ENCODE results near the gene LGMN.
"Not testable (repeated sequence)": the region's sequence is repeated elsewhere in the genome, so short reads cannot be mapped to it uniquely, and the experiment has no call there.

LGMN gene

GRCh38 chr14:92729634-92730358 is 18.6 kb downstream of the LGMN start:
- Histone ChIP-seq H3K27me3 (ENCODE audit: insufficient read depth, low read length) (no peaks in the 10 kb centered on the region), H3K4me3 (ENCODE audit: low read length) (no peak overlapping the region), H3K36me3 (ENCODE audit: insufficient read depth, low read length) (peaks cover 19% of the 10 kb centered on the region), H3K9me3 (ENCODE audit: low read length) (peaks cover 13% of the 10 kb centered on the region), H2AFZ (ENCODE audit: low read depth, low read length) (no peak overlapping the region), H3K4me1 (ENCODE audit: insufficient read depth, low read length) (no peaks in the 10 kb centered on the region)

GRCh38 chr14:92728759-92729364 is 19.6 kb downstream of the LGMN start:
- Histone ChIP-seq H2AFZ (ENCODE audit: low read depth, low read length) (no peak overlapping the region), H3K9me3 (ENCODE audit: low read length) (peaks cover 15% of the 10 kb centered on the region), H3K27me3 (ENCODE audit: insufficient read depth, low read length) (no peaks in the 10 kb centered on the region), H3K36me3 (ENCODE audit: insufficient read depth, low read length) (peaks cover 19% of the 10 kb centered on the region), H3K4me1 (ENCODE audit: insufficient read depth, low read length) (no peaks in the 10 kb centered on the region), H3K4me3 (ENCODE audit: low read length) (no peak overlapping the region)

GRCh38 chr14:92726933-92727262 is 21.5 kb downstream of the LGMN start:
- H3K4me3 ChIP-seq (ENCODE audit: low read length): no peak overlapping the region
- H3K4me1 ChIP-seq (ENCODE audit: insufficient read depth, low read length): no peaks in the 10 kb centered on the region
- no peak overlapping the region for H2AFZ ChIP-seq (ENCODE audit: low read depth, low read length)
- peaks cover 10% of the 10 kb centered on the region for H3K36me3 ChIP-seq (ENCODE audit: insufficient read depth, low read length)
- peaks cover 8% of the 10 kb centered on the region for H3K9me3 ChIP-seq (ENCODE audit: low read length)
- H3K27me3 ChIP-seq (ENCODE audit: insufficient read depth, low read length): no peaks in the 10 kb centered on the region

GRCh38 chr14:92726135-92726932 is 22.1 kb downstream of the LGMN start:
- Histone ChIP-seq H3K9me3 (ENCODE audit: low read length) (peaks cover 3% of the 10 kb centered on the region), H3K27me3 (ENCODE audit: insufficient read depth, low read length) (no peaks in the 10 kb centered on the region), H2AFZ (ENCODE audit: low read depth, low read length) (no peak overlapping the region), H3K4me3 (ENCODE audit: low read length) (no peak overlapping the region), H3K36me3 (ENCODE audit: insufficient read depth, low read length) (peaks cover 5% of the 10 kb centered on the region), H3K4me1 (ENCODE audit: insufficient read depth, low read length) (no peaks in the 10 kb centered on the region)

GRCh38 chr14:92724516-92725340 is 23.7 kb downstream of the LGMN start:
- Histone ChIP-seq H3K27me3 (ENCODE audit: insufficient read depth, low read length) (no peaks in the 10 kb centered on the region), H3K4me3 (ENCODE audit: low read length) (no peak overlapping the region), H2AFZ (ENCODE audit: low read depth, low read length) (no peak overlapping the region), H3K36me3 (ENCODE audit: insufficient read depth, low read length) (no peaks in the 10 kb centered on the region), H3K9me3 (ENCODE audit: low read length) (peaks cover 2% of the 10 kb centered on the region), H3K4me1 (ENCODE audit: insufficient read depth, low read length) (no peaks in the 10 kb centered on the region)

GRCh38 chr14:92719890-92720323 is 28.5 kb downstream of the LGMN start:
- Histone ChIP-seq H3K4me1 (ENCODE audit: insufficient read depth, low read length) (no peaks in the 10 kb centered on the region), H3K4me3 (ENCODE audit: low read length) (no peak overlapping the region), H2AFZ (ENCODE audit: low read depth, low read length) (no peak overlapping the region), H3K9me3 (ENCODE audit: low read length) (peaks cover 2% of the 10 kb centered on the region), H3K36me3 (ENCODE audit: insufficient read depth, low read length) (no peaks in the 10 kb centered on the region), H3K27me3 (ENCODE audit: insufficient read depth, low read length) (no peaks in the 10 kb centered on the region)

- Histone ChIP-seq H3K4me1 (ENCODE audit: insufficient read depth, low read length) (no peaks in the 10 kb centered on the region), H3K9me3 (ENCODE audit: low read length) (peaks cover 2% of the 10 kb centered on the region), H3K27me3 (ENCODE audit: insufficient read depth, low read length) (no peaks in the 10 kb centered on the region), H2AFZ (ENCODE audit: low read depth, low read length) (no peak overlapping the region), H3K36me3 (ENCODE audit: insufficient read depth, low read length) (no peaks in the 10 kb centered on the region), H3K4me3 (ENCODE audit: low read length) (no peak overlapping the region)
These were observed 29.0 kb downstream of the LGMN start for GRCh38 chr14:92719421-92719820.

GRCh38 chr14:92718664-92719063 is 29.8 kb downstream of the LGMN start:
- Histone ChIP-seq H3K4me1 (ENCODE audit: insufficient read depth, low read length) (no peaks in the 10 kb centered on the region), H3K36me3 (ENCODE audit: insufficient read depth, low read length) (peaks cover 6% of the 10 kb centered on the region), H2AFZ (ENCODE audit: low read depth, low read length) (no peak overlapping the region), H3K9me3 (ENCODE audit: low read length) (no peaks in the 10 kb centered on the region), H3K4me3 (ENCODE audit: low read length) (no peak overlapping the region), H3K27me3 (ENCODE audit: insufficient read depth, low read length) (no peaks in the 10 kb centered on the region)

GRCh38 chr14:92717571-92718042 is 30.8 kb downstream of the LGMN start:
- H3K4me1 ChIP-seq (ENCODE audit: insufficient read depth, low read length): no peaks in the 10 kb centered on the region
- no peaks in the 10 kb centered on the region for H3K9me3 ChIP-seq (ENCODE audit: low read length)
- no peaks in the 10 kb centered on the region for H3K27me3 ChIP-seq (ENCODE audit: insufficient read depth, low read length)
- H2AFZ ChIP-seq (ENCODE audit: low read depth, low read length): no peak overlapping the region
- H3K4me3 ChIP-seq (ENCODE audit: low read length): no peak overlapping the region
- peaks cover 7% of the 10 kb centered on the region for H3K36me3 ChIP-seq (ENCODE audit: insufficient read depth, low read length)

GRCh38 chr14:92716131-92716530 is 32.3 kb downstream of the LGMN start:
- Histone ChIP-seq H3K27me3 (ENCODE audit: insufficient read depth, low read length) (no peaks in the 10 kb centered on the region), H3K9me3 (ENCODE audit: low read length) (no peaks in the 10 kb centered on the region), H3K4me3 (ENCODE audit: low read length) (no peak overlapping the region), H3K36me3 (ENCODE audit: insufficient read depth, low read length) (peaks cover 15% of the 10 kb centered on the region), H2AFZ (ENCODE audit: low read depth, low read length) (no peak overlapping the region), H3K4me1 (ENCODE audit: insufficient read depth, low read length) (no peaks in the 10 kb centered on the region)

- not testable (repeated sequence) for H3K27me3 ChIP-seq (ENCODE audit: insufficient read depth, low read length); H2AFZ ChIP-seq (ENCODE audit: low read depth, low read length); H3K4me1 ChIP-seq (ENCODE audit: insufficient read depth, low read length); H3K4me3 ChIP-seq (ENCODE audit: low read length); H3K9me3 ChIP-seq (ENCODE audit: low read length)
- H3K36me3 ChIP-seq (ENCODE audit: insufficient read depth, low read length): peaks cover 28% of the 10 kb centered on the region
These were observed 33.6 kb downstream of the LGMN start for GRCh38 chr14:92714739-92715307.

- no peaks in the 10 kb centered on the region for H3K4me1 ChIP-seq (ENCODE audit: insufficient read depth, low read length)
- no peaks in the 10 kb centered on the region for H3K27me3 ChIP-seq (ENCODE audit: insufficient read depth, low read length)
- no peak overlapping the region for H2AFZ ChIP-seq (ENCODE audit: low read depth, low read length)
- no peak overlapping the region for H3K4me3 ChIP-seq (ENCODE audit: low read length)
- H3K36me3 ChIP-seq (ENCODE audit: insufficient read depth, low read length): peaks cover 34% of the 10 kb centered on the region
- H3K9me3 ChIP-seq (ENCODE audit: low read length): no peaks in the 10 kb centered on the region
These were observed 35.8 kb downstream of the LGMN start for GRCh38 chr14:92712654-92713051.

Data from neuron (in vitro differentiated cells).